Activated T-cell treated with anti-CD3 and anti-CD28 coated beads for 48 hours (primary cell): ENCODE measurements around the gene SLIT1.

Source experiments
- DNase-seq: peaks from one replicate; pipeline ENCODE4 v3.0.0-alpha.2; 2020; ENCODE audit warnings: low read depth

Gene SLIT1

DNA sequence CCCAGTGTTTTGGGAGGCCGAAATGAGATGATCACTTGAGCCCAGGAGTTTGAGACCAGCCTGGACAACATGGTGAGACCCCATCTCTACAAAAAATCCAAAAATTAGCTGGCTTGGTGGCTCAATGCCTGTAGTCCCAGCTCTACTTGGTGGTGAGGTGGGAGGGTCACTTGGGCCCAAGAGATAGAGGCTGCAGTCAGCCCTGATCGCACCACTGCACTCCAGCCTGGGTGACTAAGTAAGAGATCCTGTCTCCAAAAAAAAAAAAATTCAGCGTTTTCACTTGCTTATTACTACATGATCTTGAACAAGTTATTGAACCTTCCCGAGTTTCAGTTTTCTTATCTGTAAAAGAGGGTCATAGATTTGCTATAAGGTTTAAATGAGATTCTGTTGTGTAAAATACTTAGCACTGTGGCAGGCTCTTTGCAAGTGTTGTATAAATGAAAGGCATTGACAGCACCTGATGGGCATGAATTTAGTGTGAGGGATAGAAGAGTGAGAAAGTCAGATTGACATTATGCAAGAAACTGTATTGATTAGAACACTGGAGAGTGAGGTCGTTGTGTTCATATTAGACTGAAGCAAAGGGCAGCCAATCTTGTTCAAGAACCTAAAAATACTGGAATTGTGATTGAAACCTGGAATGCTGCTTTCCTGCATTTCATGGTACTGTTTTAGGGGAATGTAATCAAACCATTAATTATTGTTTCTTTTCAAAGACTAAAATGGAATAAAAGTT is 216.9 kb downstream of the SLIT1 start:
- DNase-seq: no peak

DNA sequence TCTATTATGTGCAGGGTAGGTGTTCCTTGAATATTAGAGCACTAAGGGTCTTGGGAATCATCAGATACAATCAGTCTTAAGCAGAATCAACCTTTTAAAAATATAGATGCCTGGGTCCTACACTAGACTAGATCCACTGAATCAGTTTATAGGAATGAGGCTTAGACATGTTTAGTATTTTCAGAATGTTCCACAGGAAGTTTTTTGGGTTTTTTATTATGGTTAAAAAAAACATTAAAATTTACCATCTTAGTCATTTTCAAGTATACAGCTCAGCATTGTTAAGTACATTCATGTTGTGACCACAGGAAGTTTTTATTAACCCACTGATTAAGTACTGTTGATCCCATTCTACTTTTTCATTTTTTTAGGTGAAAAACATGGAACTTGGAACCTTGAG is 217.9 kb downstream of the SLIT1 start:
- no peak for DNase-seq

DNA sequence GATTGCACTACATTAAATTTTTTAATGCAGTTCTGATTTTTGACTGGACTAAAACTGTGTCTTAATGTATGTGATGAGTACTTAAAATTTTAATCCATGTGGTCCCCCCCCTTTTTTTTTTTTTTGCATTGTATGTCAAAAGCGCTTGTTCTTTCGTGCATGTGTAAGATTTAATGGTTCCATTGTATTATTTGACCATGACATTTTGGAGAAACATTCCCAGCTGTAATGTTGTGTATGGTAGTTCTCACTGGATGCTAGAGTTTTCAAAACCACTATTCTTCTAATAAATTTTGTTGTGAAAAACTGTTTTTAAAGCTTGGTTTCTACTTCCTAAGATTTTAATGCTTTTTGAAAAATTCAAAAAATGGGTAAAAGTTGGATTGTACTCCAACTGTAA is 221.6 kb downstream of the SLIT1 start:
- DNase-seq: no peak

DNA sequence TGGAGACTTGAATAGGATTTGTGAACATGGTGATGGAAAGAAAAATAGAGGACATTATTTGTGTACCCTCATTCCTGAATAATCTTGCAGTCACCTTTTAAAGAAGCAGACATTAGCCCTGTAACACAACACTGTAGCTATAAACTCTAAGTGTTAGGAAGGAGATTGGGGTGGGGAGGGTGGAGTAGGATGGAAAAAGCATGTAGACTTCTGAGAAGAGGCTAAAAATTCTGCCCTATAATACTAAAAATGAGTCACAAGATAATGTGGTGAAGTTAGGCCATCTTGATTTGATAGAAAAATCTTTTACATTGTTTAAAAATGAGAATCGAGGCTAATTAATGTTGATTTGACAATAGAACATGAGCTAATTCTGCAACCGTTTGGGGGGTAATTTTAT is 224.9 kb downstream of the SLIT1 start:
- DNase-seq: no peak

DNA sequence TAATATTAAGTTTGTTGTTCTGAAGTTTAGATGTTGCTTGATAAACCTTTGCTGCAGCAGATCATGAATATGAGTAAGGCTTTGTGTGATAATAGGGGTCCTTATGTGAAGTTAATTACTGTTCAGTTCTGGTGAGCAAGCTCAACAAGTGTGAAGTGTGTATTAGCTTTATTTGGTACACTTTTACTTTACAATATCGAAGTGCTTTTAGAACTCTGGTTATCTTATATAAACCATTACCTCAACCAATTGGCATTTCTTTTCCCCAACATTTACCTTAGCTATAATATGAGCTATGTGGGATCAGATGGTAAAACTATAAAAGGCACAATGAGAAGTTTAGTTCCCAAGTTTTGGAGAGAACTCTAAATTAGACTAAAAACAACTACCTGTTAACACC is 226.0 kb downstream of the SLIT1 start:
- no peak for DNase-seq

DNA sequence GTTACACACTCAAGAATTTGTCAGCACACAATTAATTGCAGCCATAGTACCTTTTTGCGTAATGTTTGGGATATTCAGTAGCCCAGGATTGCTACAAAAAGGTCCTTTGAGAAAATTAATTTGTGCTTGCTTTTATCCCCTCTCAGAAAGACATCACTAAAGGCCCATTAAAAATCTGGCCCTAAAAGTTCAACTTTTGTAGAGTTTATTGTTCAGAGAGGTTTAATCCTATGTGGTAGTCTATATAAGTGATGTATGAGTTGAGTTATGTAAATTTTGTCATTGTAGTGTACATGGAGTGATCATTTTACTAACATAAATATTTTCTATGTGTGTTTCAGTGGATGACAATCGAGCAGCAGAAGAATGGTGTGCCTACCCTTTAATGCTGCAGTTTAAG is 227.7 kb downstream of the SLIT1 start:
- DNase-seq: no peak

DNA sequence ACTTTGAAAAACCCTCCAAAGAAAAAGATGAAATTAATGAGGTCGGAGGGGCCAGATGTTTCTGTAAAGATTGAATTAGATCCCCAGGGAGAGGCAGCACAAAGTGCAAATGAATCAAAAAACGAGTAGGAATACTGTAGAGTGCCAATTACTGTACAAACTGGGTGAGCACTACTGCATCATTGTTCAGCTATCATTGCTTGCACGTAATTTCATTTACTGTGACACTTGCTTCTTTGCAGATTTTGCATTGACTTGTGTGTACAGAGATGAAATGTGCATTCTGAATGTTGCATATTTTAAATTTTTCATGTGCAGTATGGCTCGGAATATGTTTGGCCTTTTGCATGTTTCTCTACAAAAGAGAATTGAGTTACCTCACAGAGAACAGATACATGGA is 230.0 kb downstream of the SLIT1 start:
- no peak for DNase-seq

DNA sequence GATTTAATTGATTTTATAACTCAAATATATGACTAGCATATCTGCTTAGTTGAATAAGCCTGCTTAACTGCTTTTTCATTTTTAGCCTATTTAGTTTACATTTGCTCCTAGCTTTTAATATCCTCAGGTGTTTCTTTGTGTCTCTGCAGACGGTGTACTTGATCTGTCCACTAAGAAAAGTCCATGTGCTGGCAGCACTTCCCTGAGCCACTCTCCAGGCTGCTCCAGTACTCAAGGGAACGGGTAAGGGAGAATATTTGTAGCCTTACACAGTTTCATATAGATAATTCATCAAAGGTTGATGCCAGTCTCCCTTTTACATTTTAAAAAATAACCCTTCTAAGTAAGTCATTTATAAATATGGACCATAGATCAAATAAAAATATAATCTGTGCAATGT is 233.8 kb downstream of the SLIT1 start:
- DNase-seq: no peak

DNA sequence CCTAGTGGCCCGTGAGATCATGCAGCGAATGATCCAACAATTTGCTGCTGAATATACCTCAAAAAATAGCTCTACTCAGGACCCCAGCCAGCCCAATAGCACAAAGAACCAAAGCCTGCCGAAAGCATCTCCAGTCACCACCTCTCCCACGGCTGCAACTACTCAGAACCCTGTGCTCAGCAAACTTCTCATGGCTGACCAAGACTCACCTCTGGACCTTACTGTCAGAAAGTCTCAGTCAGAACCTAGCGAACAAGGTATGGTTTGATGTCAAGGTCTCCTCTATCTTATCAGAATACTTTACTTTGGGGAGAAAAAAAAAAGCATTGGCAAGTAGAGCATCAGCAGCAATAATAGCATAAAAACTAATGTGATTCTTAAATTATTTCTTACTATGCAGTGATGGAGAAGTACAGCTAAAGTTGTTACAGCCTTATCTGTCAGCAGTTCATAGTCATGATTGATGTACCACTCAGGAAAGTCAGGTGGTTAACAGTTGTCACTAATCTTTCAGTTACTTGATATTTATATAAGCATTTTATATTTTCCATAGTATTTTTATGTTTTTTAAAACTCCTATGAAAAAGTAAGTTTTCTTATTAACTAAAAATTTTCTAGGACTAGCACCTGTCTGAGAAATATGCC is 236.6 kb downstream of the SLIT1 start:
- no peak for DNase-seq
